Stimulated activated CD4-positive, alpha-beta T cell treated with anti-CD3 and anti-CD28 coated beads, Interleukin-1b, Interleukin-23, amount 100 ng/mL, for 24 hours (primary cell): ENCODE measurements around the gene SPAG6.
A peak's percentile ranks its signal among the peaks of the same experiment; 100 is the strongest.
"Not testable (repeated sequence)": the region's sequence is repeated elsewhere in the genome, so short reads cannot be mapped to it uniquely, and the experiment has no call there.

Source experiments
- DNase-seq, 4 experiments: peaks; one replicate each; pipeline ENCODE4 v3.0.0-alpha.2; 2020; ENCODE audit warnings: low read depth in 4 of 4, low spot score in 1 of 4

SPAG6 gene

GRCh38 chr10:22345301-22346095, at the start of gene SPAG6:
SPAG6 (plus strand) TSS chr10:22345496; CDS start chr10:22345612, 116 bp downstream.
- no peak for DNase-seq

- no peak for DNase-seq
Measured at GRCh38 chr10:22301193-22301592, 44.1 kb upstream of the SPAG6 start.

- DNase-seq, result no peak
Measured at GRCh38 chr10:22303461-22303860, 41.8 kb upstream of the SPAG6 start.

DNA sequence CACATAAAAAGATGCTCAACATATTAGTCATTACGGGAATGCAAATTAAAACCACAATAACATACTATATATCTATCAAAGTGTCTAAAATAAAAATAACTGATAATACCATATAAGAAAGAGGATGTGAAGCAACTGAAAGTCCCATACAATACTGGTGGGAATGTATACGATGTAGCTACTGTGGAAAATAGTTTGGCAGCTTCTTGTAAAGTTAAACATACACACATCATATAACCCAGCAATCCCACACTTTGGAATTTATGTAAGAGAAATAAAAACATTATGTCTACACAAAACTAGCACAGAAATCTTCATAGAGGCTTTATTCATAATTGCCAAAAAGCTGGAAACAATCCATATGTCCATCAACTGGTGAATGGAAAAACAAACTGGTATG, 39.6 kb upstream of the SPAG6 start:
- no peak for DNase-seq

DNA sequence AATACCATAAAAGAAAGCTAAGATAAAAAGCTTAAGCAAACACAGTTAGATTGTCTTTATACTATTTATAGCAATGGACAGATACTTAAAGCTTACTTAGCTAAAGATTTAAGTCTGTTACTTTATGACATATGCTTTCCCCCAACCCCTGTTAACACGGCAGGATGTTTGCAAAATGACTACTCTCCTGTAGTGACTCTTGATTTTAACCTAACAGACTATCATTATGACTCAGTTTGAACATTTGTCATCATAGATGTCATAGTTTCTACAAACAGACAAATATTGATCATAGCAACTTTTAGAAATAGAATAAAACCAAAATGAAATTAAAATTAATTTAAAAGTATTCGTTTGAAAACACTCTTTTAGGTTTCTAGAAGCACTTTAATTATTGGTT, 36.9 kb upstream of the SPAG6 start:
- no peak for DNase-seq

- DNase-seq, result no peak
Measured at GRCh38 chr10:22309180-22310000, 35.9 kb upstream of the SPAG6 start.

GRCh38 chr10:22310012-22310411, 35.3 kb upstream of the SPAG6 start:
- not testable (repeated sequence) for DNase-seq

- no peak for DNase-seq
Measured at GRCh38 chr10:22310928-22311327, 34.4 kb upstream of the SPAG6 start.

DNA sequence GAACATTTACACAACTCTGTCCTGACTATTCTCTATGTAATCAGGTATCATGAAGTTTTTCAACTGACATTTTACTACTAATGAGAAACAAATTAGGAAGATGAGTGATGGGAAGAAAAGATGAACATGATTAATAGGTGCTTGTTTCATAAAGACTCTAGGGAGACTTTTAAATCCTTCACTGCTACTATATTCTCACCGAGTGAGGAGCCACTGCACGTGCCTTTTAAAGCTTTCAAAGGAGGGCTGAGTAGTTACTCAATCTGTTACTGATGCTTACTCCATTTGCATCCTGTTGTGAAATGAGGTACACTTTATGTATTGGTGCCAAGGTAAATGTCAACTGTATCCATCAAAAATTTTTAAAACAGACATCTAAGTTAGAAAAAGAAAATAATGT, 30.4 kb upstream of the SPAG6 start:
- DNase-seq, result no peak

DNA sequence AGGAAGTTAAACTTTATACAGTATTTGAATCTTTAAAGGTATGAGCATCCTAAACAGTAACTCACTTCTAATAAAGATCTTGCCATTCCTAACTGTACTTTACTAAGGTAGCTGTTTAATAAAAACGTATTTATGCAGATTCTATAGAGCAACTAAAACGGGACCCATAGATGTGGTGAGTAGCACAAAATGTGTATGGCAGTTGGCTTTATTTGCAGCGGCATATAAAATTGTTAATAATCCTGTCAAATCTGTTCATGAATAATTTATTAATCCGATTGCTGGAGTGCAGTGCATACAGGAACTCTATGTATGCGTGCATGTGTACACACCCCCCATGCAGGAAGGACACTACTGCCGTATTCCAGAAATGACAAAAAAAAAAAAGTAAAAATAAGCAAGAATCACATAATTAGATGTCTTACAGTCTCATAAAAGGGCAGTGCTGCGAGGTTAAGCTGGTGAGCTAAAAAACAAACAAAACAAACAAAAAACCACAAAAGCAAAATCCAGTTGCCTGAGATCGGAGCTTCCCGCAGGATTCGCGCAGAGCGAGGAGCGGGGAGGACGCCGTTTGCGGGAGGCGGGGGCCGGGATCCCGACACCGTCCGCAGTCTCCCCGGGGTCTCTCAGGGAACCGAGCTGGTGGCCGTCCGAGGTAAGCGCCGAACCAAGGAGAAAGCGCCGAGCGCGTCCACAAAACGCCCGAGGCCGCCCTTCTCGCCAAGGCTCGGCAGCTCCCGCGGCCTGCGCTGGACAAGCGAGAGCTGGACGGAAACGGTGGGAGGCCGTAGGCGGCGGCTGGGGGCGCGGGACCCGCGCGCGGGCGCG, 29.6 kb upstream of the SPAG6 start:
- DNase-seq, result no peak

DNA sequence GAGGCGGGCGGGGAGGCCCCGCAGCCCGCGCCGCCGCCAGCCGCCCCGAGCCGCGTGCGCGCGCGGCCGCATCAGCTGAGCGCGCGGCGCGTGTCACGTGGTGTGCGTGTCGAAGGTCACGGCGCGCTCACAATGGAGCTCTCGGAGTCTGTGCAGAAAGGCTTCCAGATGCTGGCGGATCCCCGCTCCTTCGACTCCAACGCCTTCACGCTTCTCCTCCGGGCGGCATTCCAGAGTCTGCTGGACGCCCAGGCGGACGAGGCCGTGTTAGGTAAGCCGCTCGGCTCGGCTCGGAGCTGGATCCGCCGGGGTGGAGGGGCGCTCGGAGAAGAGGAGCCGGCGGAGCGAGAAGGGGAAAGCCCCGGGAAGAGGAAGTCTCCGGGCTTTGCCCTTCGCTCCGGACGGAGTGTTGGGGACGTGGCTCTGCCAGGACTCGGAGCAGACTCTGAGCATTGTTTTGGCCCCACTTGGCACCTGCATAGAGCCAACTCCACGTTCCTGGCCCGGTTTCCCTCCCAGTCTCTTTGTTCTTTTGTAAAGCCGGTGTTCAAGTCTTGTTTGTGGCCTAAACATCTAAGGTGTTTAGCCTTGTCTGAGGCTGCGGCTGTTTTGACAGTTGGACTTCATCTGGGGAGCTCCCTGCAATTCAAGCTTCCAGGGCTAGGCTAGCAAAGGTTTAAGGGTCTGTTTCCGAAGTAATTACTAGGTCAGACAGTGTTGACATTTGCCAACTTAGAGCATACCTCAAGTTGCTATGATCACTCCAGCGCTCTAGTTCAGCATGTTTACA, 28.8 kb upstream of the SPAG6 start, which contains the start of gene COMMD3:
COMMD3 (plus strand) TSS at position 103 of the 790 bp plus-strand sequence; CDS start at position 133, 30 bp downstream.
- peak in 2 of 4 experiments; percentile 64 to 65 for DNase-seq

DNA sequence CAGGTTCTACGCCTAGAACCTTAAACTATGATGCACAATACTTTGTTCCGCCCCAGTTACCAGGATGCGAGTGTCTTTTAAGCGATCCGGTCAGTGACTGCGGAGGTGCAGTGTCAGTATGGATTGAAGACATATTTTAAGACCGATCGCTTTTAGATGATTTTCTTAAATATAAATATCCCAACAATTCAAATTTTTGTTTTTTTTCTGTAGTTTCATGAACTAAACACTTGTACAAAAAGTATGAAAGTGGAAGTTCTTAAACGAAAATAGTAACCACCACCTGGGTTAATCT, 28.3 kb upstream of the SPAG6 start:
- DNase-seq, result no peak

GRCh38 chr10:22317771-22318565, 27.3 kb upstream of the SPAG6 start:
- DNase-seq, result no peak

- DNase-seq, result no peak
Measured at GRCh38 chr10:22318772-22319171, 26.5 kb upstream of the SPAG6 start.

DNA sequence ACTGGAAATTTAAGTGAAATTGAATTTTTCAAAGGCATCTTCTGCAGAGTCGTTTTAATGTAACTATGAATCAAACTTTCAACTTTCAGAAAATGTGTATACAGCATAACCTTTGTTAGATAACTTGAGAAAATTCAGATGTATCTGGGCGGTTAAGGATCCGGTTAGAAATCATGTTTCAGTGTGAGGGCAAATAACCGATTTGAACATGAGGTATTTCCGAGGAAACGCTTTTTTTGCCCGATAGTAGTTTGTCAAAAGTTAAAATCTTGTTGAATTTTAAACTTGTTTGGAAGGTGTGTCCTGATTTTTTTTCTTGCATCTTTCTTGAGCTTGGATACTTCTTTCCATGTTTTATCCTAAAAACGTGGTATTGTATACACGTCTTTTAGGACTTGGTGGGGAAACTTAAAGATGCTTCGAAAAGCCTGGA, 25.7 kb upstream of the SPAG6 start:
- no peak for DNase-seq

DNA sequence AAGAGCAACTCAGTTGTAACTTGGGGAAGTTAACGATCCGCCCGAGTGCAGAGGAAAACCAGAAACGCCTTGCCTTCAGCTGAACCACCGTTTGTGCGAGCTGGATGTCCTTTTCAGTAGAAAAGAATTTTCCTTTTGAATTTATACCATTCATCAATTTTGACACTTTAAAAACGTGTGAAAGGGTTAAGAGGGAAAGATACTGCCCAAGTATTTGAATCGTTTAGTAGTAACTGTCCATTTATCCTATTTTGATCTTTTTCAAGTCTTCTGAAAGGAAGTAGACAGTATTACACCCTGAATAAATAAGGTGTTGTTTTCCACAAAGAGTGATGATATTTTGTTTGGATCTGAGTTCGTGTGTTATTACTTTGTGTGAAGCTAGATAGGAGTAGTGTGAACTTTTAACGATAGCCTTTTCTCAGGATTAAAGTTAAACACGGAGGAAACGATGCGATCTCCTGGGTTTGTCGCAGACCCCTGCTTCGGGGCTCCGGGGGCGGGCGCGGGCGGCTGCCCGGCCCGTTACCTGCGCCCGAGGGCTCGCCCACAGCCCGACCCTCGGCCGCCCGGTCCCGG, 25.2 kb upstream of the SPAG6 start:
- no peak for DNase-seq

- DNase-seq, result peak in 2 of 4 experiments; percentile 51 to 61
Measured at GRCh38 chr10:22320591-22321155, 24.6 kb upstream of the SPAG6 start, which contains the start of gene BMI1. BMI1 (plus strand) TSS chr10:22321099; CDS start chr10:22326450, 5,351 bp downstream.

GRCh38 chr10:22321156-22321923, 24.0 kb upstream of the SPAG6 start:
- DNase-seq, result no peak
